NOMO-1 (cell line): Measurements from ENCODE around the gene SAMD10.
"Not testable (repeated sequence)": the region's sequence is repeated elsewhere in the genome, so short reads cannot be mapped to it uniquely, and the experiment has no call there.

Source experiments
- DNase-seq, 2 experiments: peaks; one replicate each; lab custom pipeline; 2025; ENCODE audit not compliant: unreplicated experiment in 2 of 2; lab: John Stamatoyannopoulos, UW

Gene SAMD10

DNA sequence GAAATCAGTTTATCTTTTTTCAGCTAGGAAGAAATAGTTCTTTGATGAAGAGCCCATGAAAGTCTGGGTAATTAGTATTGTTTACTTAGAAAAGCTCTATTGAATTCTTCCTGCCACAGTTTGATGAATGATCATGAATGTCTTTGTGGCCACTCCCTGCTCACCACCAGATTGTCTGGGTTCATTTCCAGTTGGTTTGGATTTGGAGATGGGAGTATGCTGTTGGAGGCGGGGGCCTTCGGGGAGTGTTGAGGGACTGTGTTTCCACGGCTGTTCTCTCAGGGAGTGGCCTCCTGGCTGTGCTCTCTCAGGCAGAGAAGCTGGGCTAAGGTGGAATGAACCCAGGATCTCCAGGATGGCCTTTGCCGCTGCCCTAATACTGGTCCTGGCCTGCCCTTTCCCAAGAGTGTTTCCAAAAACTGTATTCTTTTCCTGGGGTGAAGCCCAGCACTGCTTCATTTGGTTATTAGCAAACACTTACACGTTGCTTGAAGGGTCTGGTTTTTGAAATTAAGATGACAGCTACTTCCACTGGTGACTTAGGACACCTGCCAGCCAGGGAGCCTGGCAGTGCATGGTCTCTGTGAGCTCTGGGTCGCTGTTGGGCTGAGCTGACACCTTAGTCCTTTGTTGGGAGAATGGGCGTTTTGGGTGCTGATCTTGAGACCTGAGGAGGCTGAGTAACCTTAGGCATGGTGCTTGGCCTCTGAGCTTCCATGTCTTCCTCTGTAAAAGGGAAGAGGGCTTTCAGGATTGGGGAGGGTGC is 24.7 kb upstream of the SAMD10 start:
- DNase-seq = no peak

DNA sequence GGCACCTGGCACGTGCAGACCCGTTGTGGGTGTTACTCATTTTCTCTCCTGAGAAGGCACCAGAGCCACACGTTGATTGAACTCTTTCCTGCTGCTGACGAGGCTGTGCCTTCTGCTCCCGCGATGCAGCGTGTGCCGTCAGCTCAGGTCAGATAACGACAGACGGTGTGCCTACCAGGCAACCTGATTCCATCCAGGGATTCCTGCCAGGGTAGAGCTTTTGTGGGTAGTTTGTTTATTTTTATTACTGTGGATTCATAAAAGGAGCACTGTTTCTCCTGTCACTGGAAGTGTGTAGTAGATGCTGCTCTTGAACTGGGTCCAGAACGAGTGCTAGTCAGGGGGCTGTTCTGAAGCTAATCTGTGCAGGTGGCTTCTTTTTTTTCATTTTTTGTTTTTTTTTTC is 22.2 kb upstream of the SAMD10 start:
- DNase-seq = no peak

DNA sequence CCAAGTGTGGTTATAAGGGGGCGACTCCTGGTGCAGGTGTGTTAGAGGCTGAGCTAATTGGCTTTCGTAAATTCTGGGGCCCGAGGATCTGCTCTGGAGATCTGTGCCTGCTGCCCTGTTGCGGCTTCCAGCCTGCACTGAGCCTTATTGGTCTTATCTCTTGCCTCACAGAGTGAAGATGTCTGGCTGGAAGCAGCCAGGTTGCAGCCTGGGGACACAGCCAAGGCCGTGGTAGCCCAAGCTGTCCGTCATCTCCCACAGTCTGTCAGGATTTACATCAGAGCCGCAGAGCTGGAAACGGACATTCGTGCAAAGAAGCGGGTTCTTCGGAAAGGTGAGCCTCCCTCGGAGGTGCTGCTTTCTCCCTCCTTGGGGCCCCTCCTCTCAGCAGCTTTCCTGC is 21.5 kb upstream of the SAMD10 start:
- DNase-seq = no peak

DNA sequence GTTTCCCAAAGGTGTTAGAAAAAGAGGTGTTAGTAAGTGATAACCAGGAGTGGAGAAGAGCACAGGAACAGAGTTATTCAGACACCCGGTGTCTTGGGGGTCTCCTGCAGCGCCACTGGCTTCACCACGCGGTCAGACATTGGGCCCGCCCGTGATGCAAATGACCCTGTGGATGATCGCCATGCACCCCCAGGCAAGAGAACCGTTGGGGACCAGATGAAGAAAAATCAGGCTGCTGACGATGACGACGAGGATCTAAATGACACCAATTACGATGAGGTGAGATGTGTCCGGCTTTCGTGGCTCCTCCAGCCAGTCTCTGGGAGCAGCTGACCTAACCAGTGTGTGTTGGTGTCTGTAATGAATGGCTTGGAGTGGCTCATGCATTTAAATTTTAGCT is 3.5 kb upstream of the SAMD10 start:
- DNase-seq = no peak

DNA sequence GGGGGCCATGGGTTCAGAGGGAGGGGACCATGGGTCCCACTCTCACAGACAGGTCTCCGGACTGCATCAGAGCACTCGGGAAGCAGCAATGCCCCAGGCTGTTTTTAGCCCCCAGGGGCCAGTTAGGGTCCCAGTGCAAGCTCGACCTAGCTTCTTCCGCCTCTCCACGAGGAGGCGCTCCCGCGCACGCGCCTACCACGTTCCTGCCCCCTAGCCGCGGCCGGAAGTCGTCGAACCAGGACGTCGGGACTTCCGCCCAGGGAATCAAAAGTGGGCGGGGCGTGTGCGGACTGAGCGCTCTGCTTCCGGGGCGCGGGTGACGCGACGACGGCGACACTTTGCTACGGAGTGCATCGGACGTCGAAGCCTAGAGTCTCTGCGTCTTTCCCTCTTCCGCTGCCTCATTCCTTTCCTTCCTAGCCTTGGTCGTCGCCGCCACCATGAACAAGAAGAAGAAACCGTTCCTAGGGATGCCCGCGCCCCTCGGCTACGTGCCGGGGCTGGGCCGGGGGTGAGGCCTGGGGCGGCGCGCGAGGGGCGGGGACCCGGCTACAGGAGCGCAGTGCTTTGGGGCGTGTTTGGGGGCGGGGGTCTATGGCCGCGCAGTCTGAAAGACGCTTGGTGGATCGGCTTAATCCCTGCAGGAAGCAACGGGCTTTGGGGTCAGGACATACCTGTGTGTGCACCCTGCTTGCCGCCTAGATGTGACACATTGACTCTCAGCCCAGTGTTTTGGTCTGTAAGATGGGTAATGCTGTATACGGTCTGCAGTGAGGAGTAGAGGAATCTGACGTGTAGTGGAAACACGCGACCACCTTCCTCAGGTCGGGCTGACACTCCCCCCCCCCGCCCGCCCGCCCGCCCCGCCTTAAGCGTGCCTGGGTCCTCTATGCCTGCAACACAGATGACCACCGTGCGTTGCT is 1.6 kb upstream of the SAMD10 start, which contains the start of gene PRPF6:
PRPF6 (plus strand) TSS at position 327 of the 923 bp plus-strand sequence; CDS start at position 441, 114 bp downstream.
- peak; percentile 97 to 98 for DNase-seq

DNA sequence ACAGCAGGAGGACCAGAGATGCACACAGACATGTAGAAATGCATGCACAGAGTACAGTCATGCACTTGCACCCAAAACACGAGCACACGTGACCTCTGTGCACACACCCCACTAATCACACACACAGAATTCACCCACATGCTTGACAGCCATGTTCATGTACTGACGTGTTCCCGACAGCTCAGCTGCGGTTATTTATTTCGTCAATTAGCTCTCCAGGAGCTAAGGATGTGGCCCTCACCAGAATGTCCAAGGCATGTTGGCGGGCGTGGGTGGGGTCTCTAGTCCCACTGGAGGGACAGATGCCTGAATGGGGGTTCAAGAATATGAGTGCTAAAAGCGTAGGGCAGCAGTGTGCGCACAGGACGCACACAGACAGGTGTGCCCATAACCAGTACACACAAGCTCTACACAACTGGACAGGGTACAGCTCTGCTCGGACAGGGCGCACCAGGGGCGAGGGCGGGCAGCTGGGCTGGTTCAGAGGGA is 919 bp upstream of the SAMD10 start:
- DNase-seq = no peak

DNA sequence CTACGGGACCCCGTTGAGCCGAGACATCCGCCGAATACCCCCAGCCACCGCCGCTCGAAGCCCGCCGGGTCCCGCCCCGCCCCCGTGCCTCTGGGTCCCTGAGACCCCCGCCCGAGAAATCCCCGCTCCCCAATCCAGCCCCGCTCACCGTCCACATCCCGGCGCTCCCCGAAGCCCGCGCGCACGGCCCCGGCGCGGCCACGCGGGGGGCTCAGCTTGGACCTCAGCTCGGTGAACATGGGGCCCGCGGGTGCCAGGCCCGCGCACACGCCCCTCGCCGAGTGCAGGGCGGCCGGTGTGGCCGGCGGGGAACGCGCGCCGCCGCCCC is 249 bp downstream of the SAMD10 start:
- no peak for DNase-seq

DNA sequence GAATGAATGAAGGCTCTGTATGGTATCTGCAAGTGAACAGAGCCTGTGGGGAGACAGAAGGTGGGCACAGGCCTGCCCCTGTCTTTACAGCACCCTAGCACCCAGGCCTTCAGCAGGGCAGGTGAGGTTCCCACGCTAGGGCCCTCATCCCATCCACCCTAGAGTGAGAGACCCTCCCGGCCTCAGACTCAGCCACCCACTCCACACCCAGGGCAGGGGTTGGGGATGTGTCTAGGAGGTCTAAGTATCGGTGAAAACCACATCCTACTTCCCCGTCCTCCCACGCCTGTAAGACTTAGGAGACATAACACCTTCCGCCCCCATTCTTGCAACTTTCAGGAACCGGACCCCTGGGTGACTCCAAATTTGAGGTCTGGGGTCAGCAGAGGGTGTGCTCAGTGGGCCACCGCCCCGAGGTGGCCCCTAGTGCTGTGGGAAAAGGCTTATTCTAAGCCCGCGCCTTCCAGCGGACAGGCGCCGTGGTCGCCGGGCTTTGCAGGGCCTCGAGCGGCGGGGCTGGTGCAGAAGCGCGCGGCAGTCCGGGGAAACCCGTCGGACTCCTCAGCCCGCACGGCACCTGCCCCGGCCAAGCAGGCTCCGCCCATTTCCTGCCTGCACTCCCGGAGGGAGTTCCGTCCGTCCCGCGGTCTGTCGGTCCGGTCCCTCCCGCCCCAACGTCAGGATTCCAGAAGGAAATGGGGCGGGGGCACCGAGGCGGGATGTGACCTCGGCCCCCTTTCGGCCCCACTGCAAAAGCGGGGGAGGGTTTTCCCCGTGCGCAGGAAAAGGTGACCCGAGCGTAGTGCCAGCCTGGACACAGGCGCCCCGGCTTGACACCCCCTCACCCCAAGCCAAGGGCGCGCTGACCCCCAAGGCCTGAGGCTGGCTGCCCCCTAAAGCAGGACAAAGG is 868 bp downstream of the SAMD10 start:
- peak; percentile 17 to 18 for DNase-seq

DNA sequence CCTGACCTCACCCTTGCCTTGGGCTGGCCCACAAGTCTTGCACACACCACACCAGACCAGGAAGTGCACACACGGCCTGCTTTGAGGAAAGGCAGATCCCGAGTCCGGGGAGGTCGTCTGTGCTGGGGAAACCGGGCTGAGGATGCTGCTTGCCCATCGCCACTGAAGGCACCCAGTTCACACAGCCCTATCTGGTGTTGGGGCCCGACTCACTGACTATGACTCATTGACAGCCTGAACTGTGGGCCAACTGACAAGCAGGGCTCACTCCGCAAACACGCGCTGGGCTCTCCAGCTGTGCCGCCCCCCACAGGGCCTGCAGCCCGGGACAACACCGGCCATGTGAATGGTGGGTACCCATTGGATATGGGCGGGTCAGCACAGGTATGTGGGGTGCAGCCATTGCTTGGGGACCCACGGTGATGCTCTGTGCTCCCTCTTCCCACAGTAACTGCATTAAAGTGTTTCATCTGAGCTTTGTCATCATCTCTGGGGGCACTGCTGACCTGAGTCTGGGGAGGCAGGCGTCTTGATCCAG is 1.6 kb downstream of the SAMD10 start:
- DNase-seq = peak in 1 of 2 experiments; percentile 13

DNA sequence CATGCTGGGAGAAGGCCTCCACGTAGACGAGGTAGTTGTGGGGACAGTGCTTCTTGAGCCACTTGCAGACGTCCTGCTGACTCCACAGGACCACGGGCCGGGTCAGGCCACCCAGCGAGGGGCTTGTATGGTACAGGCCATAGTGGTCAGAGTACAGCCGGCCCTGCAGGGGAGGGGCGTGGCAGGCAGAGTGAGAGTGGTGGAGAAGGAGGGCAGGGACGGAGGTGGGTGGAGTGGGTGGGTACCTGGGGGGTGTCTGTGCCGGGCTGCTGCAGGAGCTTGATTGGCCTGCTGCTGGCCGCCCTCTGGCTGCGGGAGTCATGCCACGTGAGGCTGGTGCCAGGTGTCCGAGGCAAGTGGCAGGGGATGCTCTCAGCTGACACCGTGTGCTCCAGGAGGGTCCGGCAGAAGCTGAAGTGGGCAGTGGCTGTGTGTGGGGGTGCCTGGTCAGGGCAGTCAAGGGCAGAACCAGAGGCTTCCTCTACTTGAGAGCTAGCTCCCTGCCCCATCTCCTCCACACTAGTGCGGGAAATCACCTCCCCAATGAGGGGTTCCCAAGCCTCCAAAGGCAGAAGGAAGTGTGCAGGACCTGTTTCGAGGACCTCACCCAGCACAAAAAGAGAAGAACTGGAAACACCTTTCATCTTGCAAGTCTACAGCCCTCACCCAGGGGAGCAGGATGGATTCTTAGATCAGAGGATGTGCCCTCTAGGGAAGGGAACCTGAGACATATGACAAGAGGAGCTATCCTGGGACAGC is 2.3 kb downstream of the SAMD10 start:
- DNase-seq = no peak

DNA sequence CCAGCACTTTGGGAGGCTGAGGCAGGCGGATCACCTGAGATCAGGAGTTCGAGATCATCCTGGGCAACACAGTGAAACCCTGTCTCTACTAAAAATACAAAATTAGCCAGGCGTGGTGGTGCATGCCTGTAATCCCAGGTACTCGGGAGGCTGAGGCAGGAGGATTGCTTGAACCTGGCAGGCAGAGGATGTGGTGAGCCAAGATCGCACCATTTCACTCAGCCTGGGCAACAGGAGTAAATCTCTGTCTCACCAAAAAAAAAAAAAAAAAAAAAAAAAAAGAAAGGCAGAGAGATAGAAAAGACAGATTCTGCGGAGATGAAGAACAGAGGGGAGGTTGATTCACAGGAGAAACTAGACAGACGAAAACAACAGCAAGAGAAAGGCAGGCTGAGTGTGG is 2.9 kb downstream of the SAMD10 start:
- DNase-seq = not testable (repeated sequence)

DNA sequence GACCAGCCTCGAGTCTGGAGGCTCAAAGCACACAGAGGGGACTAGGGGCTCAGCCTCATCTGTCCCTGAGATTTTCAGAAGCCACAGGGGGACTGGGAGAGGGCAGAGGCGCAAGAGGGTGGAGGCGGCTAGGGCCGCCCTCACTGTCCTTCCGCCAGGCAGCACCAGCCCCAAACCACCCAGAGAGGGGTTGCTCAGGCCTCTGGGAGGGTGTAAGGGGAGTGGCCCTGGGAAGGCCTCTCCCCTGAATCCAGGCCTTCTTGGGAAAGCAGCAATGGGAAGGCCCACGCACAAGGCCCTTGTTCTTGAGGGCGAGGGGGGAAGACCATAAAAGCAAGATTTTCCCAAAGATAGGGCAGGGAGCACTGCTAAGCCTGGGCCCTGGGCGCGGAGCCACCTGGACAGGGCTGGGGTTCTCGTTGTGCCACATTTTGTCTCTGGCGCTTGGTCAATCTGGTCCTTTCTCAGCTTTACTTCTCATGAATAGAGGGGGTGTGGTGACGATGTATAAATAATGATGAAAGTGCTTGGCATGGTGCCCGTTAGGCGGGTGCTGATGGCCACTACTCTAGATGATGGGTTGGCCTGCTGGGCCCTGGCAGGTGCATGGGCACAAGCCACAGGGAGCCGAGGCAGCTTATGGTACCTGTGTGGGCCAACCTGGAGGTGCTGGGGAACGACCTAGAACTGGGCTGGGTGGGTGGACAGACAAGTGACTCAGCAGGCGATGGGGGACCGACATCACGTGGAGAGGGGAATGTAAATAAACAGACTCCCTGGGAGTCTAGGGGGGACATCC is 4.8 kb downstream of the SAMD10 start:
- no peak for DNase-seq

DNA sequence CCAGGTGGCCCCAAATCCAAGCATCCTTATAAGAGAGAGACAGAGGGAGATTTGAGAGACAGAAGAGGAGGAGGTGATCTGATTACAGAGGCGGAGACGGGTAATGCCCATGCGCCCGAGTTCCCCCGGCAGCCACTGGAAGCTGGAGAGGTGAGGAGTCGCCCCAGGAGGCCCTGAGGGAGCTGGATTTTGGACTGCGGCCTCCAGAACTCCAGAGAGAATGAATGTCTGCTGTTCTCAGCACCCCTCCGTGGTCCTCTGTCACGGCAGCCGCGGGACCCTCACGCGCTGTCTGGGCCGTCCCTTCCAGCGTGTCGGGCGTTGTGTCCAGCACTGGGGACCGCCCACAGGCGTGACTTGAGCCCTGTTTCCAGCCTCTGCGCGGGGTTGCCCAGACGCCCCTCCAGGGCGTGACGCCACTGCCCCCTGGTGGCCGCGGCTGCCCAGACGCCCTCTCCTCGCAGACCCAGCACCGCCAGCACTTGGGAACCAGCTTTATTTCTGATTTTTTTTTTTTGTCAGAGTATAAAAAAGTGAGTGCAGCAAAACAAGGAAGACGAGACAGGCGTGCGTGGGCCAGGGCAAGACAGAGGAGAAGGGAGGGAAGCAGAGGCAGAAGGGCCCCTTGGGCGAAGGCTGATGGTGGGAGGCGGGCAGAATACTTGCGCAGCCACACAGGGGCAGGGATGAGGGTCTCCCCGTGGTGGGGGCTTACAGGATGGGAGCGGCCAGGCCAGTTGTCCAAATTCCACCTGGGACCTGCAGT is 5.6 kb downstream of the SAMD10 start:
- DNase-seq = peak; percentile 79 to 81

DNA sequence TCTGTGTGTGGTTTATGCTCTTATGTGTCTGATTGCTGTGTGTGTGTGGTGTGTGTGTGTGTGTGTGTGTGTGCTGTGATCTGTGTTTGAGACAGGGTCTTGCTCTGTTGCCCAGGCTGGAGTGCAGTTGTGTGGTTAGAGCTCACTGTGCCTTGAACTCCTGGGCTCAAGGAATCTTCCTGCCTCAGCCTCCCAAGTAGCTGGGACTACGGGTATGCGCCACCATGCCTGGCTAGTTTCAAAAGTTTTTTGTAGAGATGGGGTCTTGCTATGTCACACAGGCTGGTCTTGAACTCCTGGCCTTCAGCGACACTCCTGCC is 6.3 kb downstream of the SAMD10 start:
- no peak for DNase-seq

DNA sequence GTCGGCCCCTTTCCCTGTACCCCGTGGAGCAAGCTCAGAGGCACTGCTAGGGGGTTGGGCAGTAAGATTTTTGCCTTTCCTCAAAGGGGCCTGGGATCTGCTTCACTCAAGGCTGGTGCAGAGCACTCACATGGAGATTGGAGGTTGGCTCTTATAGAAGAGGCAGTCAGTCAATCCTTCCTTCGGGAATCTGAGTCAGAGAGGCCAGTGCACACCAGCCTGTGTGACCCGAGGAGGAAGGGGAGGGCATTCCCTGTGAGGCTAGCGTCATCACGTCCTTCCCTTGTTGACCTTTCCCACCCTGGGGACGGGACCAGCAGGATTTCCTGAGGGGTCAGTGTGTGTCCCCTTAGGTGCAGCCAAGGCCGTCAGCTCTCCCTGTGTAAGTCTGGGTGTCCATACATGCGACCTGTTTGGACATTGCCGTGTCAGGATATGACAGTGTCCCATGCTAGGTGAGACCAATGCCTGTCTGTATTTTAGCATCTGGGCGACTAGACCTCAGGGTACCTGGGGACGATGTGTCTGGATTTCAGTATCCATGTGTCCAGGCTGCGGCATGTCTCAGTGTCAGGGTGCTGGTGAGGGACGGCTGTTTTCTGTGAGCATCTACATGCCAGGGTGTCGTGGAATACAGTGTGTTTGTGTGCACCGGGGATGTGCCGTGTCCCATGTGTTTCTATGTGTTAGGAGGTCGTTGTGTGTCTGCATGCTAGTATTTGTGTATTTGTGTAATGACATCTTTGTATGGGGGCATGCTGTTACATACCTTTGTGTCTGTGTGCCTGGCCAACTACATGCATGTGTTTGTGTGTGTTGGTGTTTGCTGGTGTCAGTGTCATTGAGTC is 6.9 kb downstream of the SAMD10 start:
- no peak for DNase-seq

DNA sequence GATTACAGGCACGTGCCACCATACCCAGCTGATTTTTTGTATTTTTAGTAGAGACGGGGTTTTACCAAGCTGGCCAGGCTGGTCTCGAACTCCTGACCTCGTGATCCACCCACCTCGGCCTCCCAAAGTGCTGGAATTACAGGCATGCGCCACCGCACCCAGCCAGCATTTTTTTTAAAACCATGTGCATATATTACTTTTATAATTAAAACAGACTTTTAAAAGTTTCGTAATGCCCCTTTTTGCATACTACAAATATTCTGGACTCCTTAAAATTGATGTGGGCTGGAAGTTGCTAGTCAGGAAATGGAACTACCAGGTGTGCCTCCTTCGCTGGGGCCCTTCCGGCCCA is 7.5 kb downstream of the SAMD10 start:
- not testable (repeated sequence) for DNase-seq

DNA sequence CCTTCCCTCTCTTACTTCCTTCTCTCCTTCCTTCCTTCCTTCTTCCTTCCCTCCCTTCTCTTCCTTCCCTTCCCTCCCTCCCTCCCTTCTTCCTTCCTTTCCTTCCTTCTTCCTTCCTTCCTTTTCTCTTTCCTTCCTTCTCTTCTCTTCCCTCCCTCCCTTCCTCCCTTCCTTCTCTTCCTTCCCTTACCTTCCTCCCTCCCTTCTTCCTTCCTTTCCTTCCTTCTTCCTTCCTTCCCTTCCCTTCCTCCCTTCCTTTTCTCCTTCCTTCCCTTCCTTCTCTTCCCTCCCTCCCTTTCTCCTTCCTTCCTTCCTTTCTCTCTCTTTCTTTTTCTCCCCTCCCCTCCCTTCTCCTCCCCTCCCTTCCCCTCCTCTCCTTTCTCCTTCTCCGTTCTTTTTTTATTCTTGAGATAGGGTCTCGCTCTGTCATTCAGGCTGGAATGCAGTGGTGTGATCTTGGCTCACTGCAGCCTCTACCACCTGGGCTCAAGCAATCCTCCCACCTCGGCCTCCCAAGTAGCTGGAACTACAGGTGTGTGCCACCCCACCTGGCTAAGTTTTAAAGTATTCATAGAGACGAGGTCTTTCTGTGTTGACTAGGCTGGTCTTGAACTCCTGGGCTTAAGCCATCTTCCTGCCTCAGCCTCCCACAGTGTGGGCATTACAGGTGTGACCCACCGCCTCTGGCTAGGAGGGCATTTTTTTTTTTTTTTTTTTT is 8.6 kb downstream of the SAMD10 start:
- no peak for DNase-seq
